RWPE1 (cell line): Measurements from ENCODE around the gene CD79B.

ENCODE experiments used
- CTCF ChIA-PET: fragments of 350-600 bp; sonication (Branson Sonifier 250); formaldehyde crosslinking; extraction: SDS; loops from one replicate; lab custom pipeline; 2021; lab: Yijun Ruan, JAX
- POLR2A ChIA-PET: fragments of 400-600 bp; formaldehyde crosslinking; extraction: SDS; loops from one replicate; lab custom pipeline; 2020; ENCODE audit warnings: antibody characterized with exemption; ENCODE audit not compliant: low non-redundant PET; lab: Yijun Ruan, JAX
- DNase-seq: peaks from one replicate; pipeline ENCODE4 v3.0.0; 2012; ENCODE audit warnings: low spot score
- H3K27ac ChIP-seq: fragments of 450-650 bp; 2 replicates; pipeline ENCODE4 v1.5.1; 2017
- TF ChIP-seq, protein P1 (sequence below): fragments of 450-650 bp; conservative IDR thresholded peaks from 2 replicates; pipeline ENCODE4 v1.5.1; 2017; ENCODE audit warnings: low read depth, mild to moderate bottlenecking

Gene CD79B

GRCh38 chr17:63955791-63956190 is 23.7 kb upstream of the CD79B start:
- ChIA-PET CTCF (interaction anchor here (0.6 to 2.2 kb wide), 3 partner anchors 9 to 36 kb away, joined by 3 to 9 read pairs (median 8); partner anchors contain the start of gene GH1), POLR2A (no interaction called here)
- H3K27ac ChIP-seq, result no peak overlapping the region
- TF ChIP-seq, protein P1, sequence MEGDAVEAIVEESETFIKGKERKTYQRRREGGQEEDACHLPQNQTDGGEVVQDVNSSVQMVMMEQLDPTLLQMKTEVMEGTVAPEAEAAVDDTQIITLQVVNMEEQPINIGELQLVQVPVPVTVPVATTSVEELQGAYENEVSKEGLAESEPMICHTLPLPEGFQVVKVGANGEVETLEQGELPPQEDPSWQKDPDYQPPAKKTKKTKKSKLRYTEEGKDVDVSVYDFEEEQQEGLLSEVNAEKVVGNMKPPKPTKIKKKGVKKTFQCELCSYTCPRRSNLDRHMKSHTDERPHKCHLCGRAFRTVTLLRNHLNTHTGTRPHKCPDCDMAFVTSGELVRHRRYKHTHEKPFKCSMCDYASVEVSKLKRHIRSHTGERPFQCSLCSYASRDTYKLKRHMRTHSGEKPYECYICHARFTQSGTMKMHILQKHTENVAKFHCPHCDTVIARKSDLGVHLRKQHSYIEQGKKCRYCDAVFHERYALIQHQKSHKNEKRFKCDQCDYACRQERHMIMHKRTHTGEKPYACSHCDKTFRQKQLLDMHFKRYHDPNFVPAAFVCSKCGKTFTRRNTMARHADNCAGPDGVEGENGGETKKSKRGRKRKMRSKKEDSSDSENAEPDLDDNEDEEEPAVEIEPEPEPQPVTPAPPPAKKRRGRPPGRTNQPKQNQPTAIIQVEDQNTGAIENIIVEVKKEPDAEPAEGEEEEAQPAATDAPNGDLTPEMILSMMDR, result no peak
- no peak for DNase-seq

- ChIA-PET POLR2A (no interaction called here), CTCF (no interaction called here)
- H3K27ac ChIP-seq, result no peak overlapping the region
- TF ChIP-seq, protein P1, result no peak
- no peak for DNase-seq
These were observed 23.1 kb upstream of the CD79B start for GRCh38 chr17:63955232-63955631.

DNA sequence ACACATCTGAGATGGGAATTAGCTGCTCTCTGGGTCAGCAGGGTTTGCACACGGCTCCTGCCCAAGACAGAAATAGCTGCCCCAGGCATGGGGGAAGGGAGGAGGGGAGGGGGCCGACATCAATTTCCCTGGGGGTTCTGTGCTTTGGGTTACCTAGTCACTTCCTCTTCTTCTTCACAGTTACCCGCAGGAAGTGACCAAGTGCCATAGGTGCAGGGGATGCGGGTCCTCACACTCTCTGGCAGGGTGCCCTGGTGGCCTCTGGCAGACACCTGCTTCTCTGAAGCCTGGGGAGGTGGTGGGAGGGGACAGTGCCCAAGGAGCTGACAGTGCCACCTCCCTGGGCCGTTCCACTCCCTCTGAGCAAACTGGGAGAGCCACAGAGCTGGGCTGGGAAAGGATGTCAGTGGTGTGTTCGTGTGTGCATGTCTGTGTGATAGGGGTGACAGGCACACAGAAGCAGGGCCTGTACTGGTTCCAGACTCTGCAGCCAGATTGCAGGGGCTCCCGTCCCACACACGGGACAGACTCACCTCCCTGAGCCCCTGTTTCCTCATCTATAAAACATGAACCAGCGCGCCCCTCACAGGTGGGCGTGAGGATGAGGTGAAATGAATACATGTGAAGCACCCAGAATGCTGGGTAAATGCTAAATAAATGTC is 22.4 kb upstream of the CD79B start:
- H3K27ac ChIP-seq, result no peak overlapping the region
- ChIA-PET CTCF (interaction anchor here (0.5 to 1.2 kb wide), 3 partner anchors 52 to 488 kb away, joined by 3 to 9 read pairs (median 3); no protein-coding TSS in a partner anchor), POLR2A (no interaction called here)
- TF ChIP-seq, protein P1, result no peak
- no peak for DNase-seq

GRCh38 chr17:63950940-63951907 is 19.1 kb upstream of the CD79B start:
- CTCF ChIA-PET, result interaction anchor here (0.5 to 3.7 kb wide), 8 partner anchors 9 to 267 kb away, joined by 3 to 14 read pairs (median 4); partner anchors contain the start of gene GH1
- POLR2A ChIA-PET, result no interaction called here
- DNase-seq, result peak; percentile 54
- no peak overlapping the region for H3K27ac ChIP-seq
- TF ChIP-seq, protein P1, result no peak; the same call in 1 of the 2 replicates

DNA sequence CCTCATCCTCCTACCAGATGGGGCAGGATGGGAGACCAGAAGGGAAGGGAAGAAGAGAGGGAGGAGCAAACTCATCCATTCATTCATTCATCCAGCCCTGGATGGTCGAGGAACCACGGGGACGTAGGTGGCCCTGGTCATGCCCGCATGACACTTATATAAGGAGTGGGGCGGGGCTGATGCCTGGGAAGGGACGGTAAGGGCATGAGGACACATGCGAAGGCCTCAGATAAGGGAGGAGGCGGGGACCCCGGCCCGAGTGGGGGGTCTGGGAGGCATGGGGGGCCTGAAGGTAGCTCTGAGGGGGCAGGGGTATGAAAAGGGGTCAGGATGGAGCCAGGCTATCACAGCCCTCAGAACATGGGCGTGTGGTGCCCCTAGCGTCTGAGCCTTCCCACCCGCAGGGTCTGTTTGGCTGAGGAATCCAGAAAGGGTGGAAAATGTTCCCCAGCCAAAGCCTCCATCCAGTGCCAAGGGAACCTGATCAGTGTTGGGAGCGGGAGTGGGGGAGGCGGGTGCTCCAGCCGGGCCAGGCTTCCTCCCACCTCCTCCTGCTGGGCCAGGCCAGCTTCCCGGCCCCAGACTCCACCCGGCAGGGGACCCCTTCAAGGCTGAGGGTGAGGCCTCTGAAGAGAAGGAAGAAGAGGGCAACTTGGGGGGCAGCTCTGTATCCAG is 17.6 kb upstream of the CD79B start:
- ChIA-PET POLR2A (no interaction called here), CTCF (interaction anchor here (0.7 to 3.7 kb wide), 4 partner anchors 31 to 1526 kb away, joined by 3 to 14 read pairs (median 4); partner anchors contain the start of gene GH1)
- no peak for DNase-seq
- H3K27ac ChIP-seq, result no peak overlapping the region
- TF ChIP-seq, protein P1, result no peak
